GM19023 (cell line): ENCODE results near the gene CLEC3A.
"Not testable (repeated sequence)": the region's sequence is repeated elsewhere in the genome, so short reads cannot be mapped to it uniquely, and the experiment has no call there.

Experiments
- ATAC-seq: cut with Tn5 transposase; IDR thresholded peaks from one replicate; pipeline ENCODE4 v1.9.1; 2021; ENCODE audit warnings: mild to moderate bottlenecking, moderate library complexity; ENCODE audit not compliant: unreplicated experiment

Gene CLEC3A

GRCh38 chr16:78022347-78023060, at the start of gene CLEC3A:
CLEC3A (plus strand) TSS chr16:78022548; CDS start chr16:78022627, 79 bp downstream.
- no peak for ATAC-seq

DNA sequence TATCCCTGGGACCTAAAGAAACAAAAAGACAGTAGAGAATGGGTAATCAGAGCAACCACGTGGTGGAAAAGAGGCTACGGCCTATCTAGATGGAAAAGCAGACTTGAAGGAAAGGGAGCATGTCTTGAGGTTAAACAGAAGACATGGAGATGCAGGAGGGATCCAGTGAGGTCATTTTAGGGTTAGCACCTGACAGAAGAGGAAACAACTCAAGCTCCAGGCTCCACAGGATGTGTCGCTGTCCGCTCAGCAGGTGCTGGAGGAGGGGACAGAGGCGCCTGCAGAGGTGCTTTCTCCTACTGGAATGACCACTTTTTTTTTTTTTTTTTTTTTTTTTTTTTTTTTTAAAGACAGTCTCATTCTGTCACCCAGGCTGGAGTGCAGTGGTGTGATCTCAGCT, 47.5 kb upstream of the CLEC3A start:
- no peak for ATAC-seq

- ATAC-seq, result no peak
Measured at GRCh38 chr16:77975942-77976341, 46.4 kb upstream of the CLEC3A start.

- ATAC-seq, result no peak
Measured at GRCh38 chr16:77977339-77977738, 45.0 kb upstream of the CLEC3A start.

GRCh38 chr16:77985111-77985510, 37.2 kb upstream of the CLEC3A start:
- ATAC-seq, result no peak

DNA sequence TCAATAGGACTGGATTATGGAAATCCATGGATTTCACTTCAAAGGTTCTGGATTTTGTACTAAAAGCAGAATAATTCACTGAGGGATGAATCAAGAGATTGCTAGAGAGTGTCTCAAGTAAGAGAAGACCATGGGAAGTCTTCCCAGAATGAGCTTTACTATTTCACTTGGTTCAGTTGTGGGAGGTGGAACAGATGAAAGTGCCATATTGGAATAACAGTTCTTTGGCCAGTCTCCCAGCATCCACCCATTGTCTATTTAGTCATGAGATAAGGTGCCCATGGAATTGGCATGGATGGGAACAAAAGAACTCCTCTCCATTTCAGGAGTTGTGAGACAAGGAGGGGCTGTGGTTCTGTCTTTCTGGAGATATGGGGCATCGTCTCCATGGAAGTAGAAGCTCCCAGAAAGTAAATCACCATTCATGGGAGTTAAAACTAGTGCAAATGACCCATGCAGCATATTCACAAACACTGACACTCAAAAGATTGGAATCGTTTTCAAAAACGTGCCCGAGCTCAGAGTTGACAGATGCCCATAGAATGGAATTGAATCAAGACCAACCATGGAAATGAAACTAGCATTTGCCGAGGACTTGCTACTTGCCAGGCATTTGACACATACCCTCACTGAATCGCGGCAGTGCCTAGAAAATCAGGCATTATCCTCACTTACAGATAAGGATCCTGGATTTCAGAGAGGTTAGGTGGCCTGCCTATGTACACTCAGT, 36.2 kb upstream of the CLEC3A start:
- ATAC-seq, result no peak

GRCh38 chr16:77987810-77988209, 34.5 kb upstream of the CLEC3A start:
- no peak for ATAC-seq

DNA sequence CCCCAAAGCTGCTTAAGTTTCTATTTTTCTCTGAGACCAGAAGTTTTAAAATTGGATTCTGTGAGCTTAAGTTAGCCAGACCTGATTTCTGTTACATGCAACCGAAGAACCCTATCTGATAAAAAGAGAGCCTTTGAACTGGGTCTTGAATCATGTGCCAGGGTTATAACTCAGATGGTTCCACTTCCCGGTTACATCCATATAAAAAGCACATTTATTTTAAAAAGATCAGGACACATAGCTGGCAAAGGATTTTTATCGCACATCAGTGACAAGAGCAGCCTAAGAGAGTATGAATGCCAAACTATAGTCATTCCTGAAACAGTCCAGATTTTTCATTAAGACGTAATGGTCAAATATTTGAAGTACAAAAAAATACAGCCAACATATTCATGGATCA, 32.5 kb upstream of the CLEC3A start:
- no peak for ATAC-seq

- ATAC-seq, result no peak
Measured at GRCh38 chr16:77991701-77992100, 30.6 kb upstream of the CLEC3A start.

GRCh38 chr16:77992381-77992780, 30.0 kb upstream of the CLEC3A start:
- not testable (repeated sequence) for ATAC-seq

DNA sequence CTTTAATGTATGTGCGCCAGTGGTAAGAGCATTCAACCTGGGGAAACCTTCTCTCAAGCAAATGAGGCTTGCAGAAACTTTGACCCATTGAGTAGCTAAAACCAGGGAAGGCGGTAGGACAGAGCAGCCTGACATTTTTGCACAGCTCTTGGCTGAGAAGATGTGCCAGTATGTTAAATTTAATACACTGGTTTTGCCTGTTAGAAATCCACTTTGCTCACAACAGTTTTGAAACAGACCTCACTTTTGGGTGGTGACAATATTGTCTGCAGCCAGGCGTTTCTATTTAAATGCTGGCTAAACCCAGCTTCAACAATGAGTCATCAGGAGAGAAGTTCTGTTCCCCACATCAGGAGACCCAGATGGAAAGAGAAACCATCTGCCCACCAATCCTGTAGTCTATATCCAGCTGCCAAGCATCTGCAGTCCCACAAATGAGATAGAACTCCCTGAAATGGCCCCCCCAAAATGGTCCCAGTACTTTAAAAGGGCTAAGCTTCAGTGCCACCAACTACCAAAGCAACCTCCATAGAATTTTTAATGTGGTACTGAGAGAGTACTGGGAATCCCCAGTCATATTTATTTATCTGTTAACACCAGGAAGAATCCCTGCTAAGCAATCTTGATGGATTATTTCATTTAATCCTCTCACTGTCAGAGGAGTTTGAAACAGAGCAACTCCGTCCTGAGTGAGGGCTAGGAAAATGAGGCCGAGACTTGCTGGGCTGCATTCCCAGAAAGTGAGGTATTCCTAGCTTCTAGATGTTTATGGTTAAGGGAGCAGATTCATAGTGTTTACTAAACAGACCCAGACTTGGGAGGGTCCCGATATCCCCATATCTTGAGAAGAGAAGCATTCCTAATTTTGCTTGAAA, 29.0 kb upstream of the CLEC3A start:
- no peak for ATAC-seq

DNA sequence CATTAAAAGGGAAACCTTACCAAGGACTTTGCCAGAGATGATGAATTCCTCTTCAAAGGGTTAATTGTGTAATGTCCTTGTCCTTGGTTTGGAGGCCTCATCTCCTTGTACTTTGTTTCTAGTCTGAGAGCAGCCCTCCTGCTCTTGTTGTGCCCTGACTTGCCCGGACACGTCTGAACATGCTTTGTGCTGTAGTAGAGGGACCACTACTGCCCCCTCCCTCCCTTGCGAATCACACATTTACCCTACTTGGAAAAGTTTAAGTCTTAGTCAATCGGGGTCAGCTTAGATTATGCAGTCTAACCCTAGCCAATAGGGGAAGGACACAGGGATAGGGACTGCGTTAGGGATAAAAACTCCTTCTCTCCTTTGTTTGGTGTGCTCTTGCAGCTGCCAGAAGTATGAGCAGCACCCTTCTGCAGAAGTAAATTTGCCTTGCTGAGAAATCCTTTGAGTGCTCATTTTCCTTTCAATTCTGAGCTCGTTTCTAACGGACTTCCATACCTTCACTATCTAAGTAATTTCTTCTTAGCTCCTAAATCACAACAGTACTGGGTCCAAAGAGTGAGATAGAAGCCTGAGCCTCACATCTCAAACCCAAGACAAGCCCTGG, 26.4 kb upstream of the CLEC3A start:
- no peak for ATAC-seq

GRCh38 chr16:77998350-77999023, 23.9 kb upstream of the CLEC3A start:
- no peak for ATAC-seq

- no peak for ATAC-seq
Measured at GRCh38 chr16:78001451-78002025, 20.8 kb upstream of the CLEC3A start.

DNA sequence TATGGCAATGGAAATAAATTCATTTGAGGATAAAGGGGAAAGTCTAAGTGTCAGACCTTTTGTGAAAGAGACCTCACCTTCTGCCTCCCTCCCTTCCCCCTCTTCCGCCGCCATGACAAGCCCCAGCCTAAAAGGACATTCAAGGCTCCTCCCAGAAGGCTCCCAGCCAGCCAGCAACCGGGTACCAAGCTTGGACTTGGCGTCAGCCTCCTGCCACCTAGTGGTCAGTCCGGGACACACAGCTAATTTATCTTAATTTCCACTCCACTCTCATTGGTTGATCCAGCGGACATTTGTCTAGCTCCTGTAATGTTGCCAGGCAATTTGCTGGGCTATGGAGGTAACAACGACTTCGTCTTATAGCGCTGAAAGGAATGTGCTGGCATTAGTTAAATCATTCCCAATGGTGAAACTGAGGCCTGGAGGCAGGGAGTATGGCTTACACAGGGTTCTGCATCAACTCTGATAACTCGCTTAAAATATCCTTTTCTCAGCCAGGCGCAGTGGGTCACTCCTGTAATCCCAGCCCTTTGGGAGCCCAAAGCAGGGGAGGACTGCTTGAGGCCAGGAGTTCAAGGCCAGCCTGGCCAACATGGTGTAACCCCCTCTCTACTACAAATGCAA, 19.3 kb upstream of the CLEC3A start:
- ATAC-seq, result peak; percentile 96

DNA sequence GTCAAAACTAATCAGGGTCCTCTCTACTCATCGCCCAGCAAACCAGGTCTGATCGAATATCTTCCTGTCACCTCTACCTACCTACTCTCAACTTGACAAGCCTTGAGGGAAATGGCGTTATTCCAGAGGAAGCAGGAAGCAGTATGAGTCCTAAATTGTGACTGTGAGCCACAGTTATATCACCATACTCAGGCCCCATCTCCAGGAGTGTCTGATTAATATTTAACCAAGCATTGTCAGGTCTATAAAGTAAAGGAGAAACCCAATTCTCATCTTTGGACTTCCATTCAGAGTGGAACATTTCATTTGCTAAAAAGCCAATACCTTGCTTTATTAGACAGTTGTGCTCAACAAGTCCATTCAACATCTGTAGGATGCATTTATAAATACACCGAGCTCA, 17.8 kb upstream of the CLEC3A start:
- ATAC-seq, result no peak

DNA sequence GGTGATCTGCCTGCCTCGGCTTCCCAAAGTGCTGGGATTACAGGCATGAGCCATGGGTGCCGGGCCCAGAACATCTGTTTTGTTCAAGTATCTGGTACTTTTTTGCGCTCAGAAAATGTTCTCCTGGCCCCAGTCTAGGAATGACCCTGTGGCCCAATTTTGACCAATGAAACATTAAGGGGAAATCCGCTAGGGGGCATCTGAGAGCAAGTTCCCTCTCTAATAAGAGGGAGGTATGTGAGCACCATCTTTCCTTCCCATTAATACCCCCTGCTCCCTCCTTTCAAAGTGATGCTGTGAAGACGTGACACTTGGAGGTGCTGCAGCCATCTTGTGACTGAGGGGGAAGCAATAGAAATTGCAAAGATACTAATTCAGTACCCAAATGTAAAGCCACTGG, 16.5 kb upstream of the CLEC3A start:
- ATAC-seq, result no peak

- no peak for ATAC-seq
Measured at GRCh38 chr16:78007121-78007520, 15.2 kb upstream of the CLEC3A start.

DNA sequence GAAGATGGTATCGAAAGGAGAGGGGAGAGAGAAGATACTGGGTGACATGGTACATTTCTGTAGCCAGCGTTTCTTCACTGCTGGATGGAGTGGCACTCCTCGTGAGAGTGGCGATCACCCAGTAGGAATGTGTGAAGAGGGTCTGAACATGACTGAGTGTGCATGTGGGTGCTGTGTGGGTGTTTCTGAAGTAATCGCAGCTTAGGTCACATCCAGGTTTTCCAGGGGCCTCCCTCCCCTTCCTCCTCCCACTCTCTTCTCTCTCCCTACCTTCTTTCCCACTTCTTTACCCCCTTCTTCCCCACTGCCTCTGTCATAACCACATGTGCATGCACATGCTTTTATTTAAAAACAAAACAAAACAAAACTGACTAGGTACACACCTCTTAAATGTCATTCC, 1.8 kb downstream of the CLEC3A start:
- ATAC-seq, result no peak

- no peak for ATAC-seq
Measured at GRCh38 chr16:78025631-78026030, 3.3 kb downstream of the CLEC3A start.
